ENCODE results near the gene CUL9. TPM values are rescaled to one million over a fixed set of nuclear protein-coding genes. Genes with fewer than 3 reads are reported as not detected.

The CUL9 gene
- total and polyA plus RNA-seq, 4 donors: 6.5 to 21.8 (median 7.5) TPM

DNA sequence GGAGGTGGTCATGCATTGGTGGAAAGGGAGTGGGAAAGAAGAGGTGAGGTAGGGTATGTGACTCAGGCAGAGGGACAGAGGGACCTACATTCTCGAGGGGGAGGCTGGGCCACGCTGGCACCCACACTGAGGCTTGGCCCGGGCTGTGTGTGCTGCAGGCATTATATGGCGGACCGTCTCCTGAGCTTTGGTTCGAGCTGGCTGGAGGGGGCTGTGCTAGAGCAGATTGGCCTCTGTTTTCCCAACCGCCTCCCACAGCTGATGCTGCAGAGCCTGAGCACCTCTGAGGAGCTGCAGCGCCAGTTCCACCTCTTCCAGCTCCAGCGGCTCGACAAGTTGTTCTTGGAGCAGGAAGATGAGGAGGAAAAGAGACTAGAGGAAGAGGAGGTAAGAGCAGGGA is 23.9 kb downstream of the CUL9 start:
- Histone ChIP-seq H3K27me3 (ENCODE audit: control insufficient read depth in 4 of 4, insufficient read depth in 4 of 4, low read length in 3 of 4) (no peaks in the 10 kb centered on the region), H3K9me3 (ENCODE audit: control insufficient read depth in 4 of 4, low read length in 3 of 4) (no peaks in the 10 kb centered on the region), H3K36me3 (ENCODE audit: control insufficient read depth in 4 of 4, insufficient read depth in 3 of 4, low read depth in 1 of 4, low read length in 3 of 4) (peaks cover 0 to 14% (median 6%) of the 10 kb centered on the region in 4 donors), H3K9ac (ENCODE audit: low read depth in 1 of 2, low read length in 2 of 2) (no peak overlapping the region), H3K27ac (ENCODE audit: low read depth in 1 of 2, low read length in 2 of 2) (no peak overlapping the region), H3K4me3 (ENCODE audit: low read depth in 1 of 3, low read length in 3 of 3) (no peak overlapping the region), H3K4me1 (ENCODE audit: control insufficient read depth in 4 of 4, insufficient read depth in 4 of 4, low read length in 3 of 4) (no peaks in the 10 kb centered on the region)
- 95% methylated on average over 10 of the region's 10 CpGs for WGBS
- TF ChIP-seq FOXA1 (IDR thresholded peaks at IDR 0.05) (no peak), NR2F2 (IDR thresholded peaks at IDR 0.05) (no peak), FOXA2 (IDR thresholded peaks at IDR 0.05) (no peak), SP1 (IDR thresholded peaks at IDR 0.05) (no peak), EGR1 (IDR thresholded peaks at IDR 0.05; ENCODE audit: low read depth in 2 of 2) (no peak), YY1 (IDR thresholded peaks at IDR 0.05) (no peak), GABPA (IDR thresholded peaks at IDR 0.05 in 1 of 2, conservative IDR thresholded peaks at IDR 0.05 in 1 of 2) (no peak)
- TF ChIP-seq, protein P1, sequence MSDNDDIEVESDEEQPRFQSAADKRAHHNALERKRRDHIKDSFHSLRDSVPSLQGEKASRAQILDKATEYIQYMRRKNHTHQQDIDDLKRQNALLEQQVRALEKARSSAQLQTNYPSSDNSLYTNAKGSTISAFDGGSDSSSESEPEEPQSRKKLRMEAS (IDR thresholded peaks at IDR 0.05): no peak
- TF ChIP-seq, protein P2, sequence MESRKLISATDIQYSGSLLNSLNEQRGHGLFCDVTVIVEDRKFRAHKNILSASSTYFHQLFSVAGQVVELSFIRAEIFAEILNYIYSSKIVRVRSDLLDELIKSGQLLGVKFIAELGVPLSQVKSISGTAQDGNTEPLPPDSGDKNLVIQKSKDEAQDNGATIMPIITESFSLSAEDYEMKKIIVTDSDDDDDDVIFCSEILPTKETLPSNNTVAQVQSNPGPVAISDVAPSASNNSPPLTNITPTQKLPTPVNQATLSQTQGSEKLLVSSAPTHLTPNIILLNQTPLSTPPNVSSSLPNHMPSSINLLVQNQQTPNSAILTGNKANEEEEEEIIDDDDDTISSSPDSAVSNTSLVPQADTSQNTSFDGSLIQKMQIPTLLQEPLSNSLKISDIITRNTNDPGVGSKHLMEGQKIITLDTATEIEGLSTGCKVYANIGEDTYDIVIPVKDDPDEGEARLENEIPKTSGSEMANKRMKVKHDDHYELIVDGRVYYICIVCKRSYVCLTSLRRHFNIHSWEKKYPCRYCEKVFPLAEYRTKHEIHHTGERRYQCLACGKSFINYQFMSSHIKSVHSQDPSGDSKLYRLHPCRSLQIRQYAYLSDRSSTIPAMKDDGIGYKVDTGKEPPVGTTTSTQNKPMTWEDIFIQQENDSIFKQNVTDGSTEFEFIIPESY (IDR thresholded peaks at IDR 0.05): no peak
- TF ChIP-seq, protein P3, sequence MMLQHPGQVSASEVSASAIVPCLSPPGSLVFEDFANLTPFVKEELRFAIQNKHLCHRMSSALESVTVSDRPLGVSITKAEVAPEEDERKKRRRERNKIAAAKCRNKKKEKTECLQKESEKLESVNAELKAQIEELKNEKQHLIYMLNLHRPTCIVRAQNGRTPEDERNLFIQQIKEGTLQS (IDR thresholded peaks at IDR 0.05): no peak
- DNase-seq (ENCODE audit: low spot score): no peak

DNA sequence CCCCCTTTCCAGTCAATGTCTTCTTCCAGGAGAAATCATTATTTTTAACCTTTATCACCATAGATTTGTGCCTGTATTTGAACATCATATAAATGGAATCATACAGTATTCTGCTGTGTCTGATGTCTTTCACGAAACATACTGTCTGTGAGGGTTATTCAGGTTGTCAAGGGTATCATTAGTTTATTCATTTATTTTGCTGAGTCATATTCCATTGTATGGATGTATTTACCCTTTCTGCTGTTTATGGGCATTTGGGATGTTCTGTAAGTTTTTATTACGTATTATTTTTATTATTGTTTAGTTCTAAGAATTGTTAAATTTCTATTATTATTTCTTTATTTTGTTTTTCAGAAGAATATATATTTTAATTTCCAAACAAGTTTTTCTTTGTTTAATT is 25.3 kb downstream of the CUL9 start:
- peaks cover 0 to 10% (median 5%) of the 10 kb centered on the region in 4 donors for H3K36me3 ChIP-seq (ENCODE audit: control insufficient read depth in 4 of 4, insufficient read depth in 3 of 4, low read depth in 1 of 4, low read length in 3 of 4)
- no peaks in the 10 kb centered on the region for H3K4me1 ChIP-seq (ENCODE audit: control insufficient read depth in 4 of 4, insufficient read depth in 4 of 4, low read length in 3 of 4)
- H3K9me3 ChIP-seq (ENCODE audit: control insufficient read depth in 4 of 4, low read length in 3 of 4): no peaks in the 10 kb centered on the region
- no peak overlapping the region for H3K4me3 ChIP-seq (ENCODE audit: low read depth in 1 of 3, low read length in 3 of 3)
- no peak for DNase-seq (ENCODE audit: low spot score)
- H3K27me3 ChIP-seq (ENCODE audit: control insufficient read depth in 4 of 4, insufficient read depth in 4 of 4, low read length in 3 of 4): no peaks in the 10 kb centered on the region
- no peak overlapping the region for H3K27ac ChIP-seq (ENCODE audit: low read depth in 1 of 2, low read length in 2 of 2)
- TF ChIP-seq FOXA2 (IDR thresholded peaks at IDR 0.05): no peak
- no peak for TF ChIP-seq SP1 (IDR thresholded peaks at IDR 0.05)
- no peak for TF ChIP-seq JUND (IDR thresholded peaks at IDR 0.05)
- 95% methylated on average over 2 of the region's 2 CpGs for WGBS
- H3K9ac ChIP-seq (ENCODE audit: low read depth in 1 of 2, low read length in 2 of 2): no peak overlapping the region

DNA sequence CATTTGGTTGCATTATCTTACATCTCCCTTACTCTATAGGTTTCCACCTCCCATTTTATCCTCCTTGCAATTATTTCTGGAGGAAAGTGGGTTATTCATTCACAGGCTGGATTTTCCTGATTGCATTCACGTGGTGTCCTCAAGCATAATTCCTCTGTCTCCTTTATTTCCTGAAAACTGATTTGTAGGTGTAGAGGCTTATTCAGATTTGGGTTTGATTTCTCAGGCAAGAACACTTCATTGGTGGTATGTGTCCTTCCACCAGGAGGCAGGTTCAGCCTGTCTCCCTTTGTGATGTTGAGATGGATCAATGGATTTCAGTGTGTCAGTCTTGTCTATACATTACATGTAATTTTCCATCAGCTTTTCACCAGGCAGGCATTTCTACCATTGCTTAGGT is 30.0 kb downstream of the CUL9 start:
- no peak overlapping the region for H3K9ac ChIP-seq (ENCODE audit: low read depth in 1 of 2, low read length in 2 of 2)
- no peak overlapping the region for H3K4me3 ChIP-seq (ENCODE audit: low read depth in 1 of 3, low read length in 3 of 3)
- no peak for TF ChIP-seq JUND (IDR thresholded peaks at IDR 0.05)
- TF ChIP-seq, protein P1 (IDR thresholded peaks at IDR 0.05): no peak
- TF ChIP-seq, protein P3 (IDR thresholded peaks at IDR 0.05): no peak
- TF ChIP-seq YY1 (IDR thresholded peaks at IDR 0.05): no peak
- no peak for TF ChIP-seq RAD21 (IDR thresholded peaks at IDR 0.05)
- TF ChIP-seq HNF4A (conservative IDR thresholded peaks at IDR 0.05): no peak
- TF ChIP-seq, protein P4, sequence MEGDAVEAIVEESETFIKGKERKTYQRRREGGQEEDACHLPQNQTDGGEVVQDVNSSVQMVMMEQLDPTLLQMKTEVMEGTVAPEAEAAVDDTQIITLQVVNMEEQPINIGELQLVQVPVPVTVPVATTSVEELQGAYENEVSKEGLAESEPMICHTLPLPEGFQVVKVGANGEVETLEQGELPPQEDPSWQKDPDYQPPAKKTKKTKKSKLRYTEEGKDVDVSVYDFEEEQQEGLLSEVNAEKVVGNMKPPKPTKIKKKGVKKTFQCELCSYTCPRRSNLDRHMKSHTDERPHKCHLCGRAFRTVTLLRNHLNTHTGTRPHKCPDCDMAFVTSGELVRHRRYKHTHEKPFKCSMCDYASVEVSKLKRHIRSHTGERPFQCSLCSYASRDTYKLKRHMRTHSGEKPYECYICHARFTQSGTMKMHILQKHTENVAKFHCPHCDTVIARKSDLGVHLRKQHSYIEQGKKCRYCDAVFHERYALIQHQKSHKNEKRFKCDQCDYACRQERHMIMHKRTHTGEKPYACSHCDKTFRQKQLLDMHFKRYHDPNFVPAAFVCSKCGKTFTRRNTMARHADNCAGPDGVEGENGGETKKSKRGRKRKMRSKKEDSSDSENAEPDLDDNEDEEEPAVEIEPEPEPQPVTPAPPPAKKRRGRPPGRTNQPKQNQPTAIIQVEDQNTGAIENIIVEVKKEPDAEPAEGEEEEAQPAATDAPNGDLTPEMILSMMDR (IDR thresholded peaks at IDR 0.05; ENCODE audit: low read depth, low read length, missing input control): no peak
- TF ChIP-seq GABPA (IDR thresholded peaks at IDR 0.05 in 1 of 2, conservative IDR thresholded peaks at IDR 0.05 in 1 of 2): no peak
- TF ChIP-seq TAF1 (conservative IDR thresholded peaks at IDR 0.05): no peak
- no peak for TF ChIP-seq FOXA1 (IDR thresholded peaks at IDR 0.05)
- no peak for TF ChIP-seq FOXA2 (IDR thresholded peaks at IDR 0.05)
- TF ChIP-seq, protein P5, sequence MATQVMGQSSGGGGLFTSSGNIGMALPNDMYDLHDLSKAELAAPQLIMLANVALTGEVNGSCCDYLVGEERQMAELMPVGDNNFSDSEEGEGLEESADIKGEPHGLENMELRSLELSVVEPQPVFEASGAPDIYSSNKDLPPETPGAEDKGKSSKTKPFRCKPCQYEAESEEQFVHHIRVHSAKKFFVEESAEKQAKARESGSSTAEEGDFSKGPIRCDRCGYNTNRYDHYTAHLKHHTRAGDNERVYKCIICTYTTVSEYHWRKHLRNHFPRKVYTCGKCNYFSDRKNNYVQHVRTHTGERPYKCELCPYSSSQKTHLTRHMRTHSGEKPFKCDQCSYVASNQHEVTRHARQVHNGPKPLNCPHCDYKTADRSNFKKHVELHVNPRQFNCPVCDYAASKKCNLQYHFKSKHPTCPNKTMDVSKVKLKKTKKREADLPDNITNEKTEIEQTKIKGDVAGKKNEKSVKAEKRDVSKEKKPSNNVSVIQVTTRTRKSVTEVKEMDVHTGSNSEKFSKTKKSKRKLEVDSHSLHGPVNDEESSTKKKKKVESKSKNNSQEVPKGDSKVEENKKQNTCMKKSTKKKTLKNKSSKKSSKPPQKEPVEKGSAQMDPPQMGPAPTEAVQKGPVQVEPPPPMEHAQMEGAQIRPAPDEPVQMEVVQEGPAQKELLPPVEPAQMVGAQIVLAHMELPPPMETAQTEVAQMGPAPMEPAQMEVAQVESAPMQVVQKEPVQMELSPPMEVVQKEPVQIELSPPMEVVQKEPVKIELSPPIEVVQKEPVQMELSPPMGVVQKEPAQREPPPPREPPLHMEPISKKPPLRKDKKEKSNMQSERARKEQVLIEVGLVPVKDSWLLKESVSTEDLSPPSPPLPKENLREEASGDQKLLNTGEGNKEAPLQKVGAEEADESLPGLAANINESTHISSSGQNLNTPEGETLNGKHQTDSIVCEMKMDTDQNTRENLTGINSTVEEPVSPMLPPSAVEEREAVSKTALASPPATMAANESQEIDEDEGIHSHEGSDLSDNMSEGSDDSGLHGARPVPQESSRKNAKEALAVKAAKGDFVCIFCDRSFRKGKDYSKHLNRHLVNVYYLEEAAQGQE (IDR thresholded peaks at IDR 0.05): no peak
- no peak for TF ChIP-seq NR2F2 (IDR thresholded peaks at IDR 0.05)
- H3K4me1 ChIP-seq (ENCODE audit: control insufficient read depth in 4 of 4, insufficient read depth in 4 of 4, low read length in 3 of 4): no peaks in the 10 kb centered on the region
- no peak overlapping the region for H3K27ac ChIP-seq (ENCODE audit: low read depth in 1 of 2, low read length in 2 of 2)
- no peaks in the 10 kb centered on the region for H3K9me3 ChIP-seq (ENCODE audit: control insufficient read depth in 4 of 4, low read length in 3 of 4)
- H3K36me3 ChIP-seq (ENCODE audit: control insufficient read depth in 4 of 4, insufficient read depth in 3 of 4, low read depth in 1 of 4, low read length in 3 of 4): peaks cover 0 to 20% (median 4%) of the 10 kb centered on the region in 4 donors
- H3K27me3 ChIP-seq (ENCODE audit: control insufficient read depth in 4 of 4, insufficient read depth in 4 of 4, low read length in 3 of 4): no peaks in the 10 kb centered on the region
- 76% methylated on average over 1 of the region's 1 CpG for WGBS
- no peak for DNase-seq (ENCODE audit: low spot score)
